ENCODE data around the gene SLC22A14. TPM values are rescaled to one million over a fixed set of nuclear protein-coding genes. Genes with fewer than 3 reads are reported as not detected.
A peak's percentile ranks its signal among the peaks of the same experiment; 100 is the strongest.

SLC22A14 gene
- total and polyA plus RNA-seq, 10 of the 15 experiments (the other 5 are each of a cell fraction or from before 2014, with no cell fraction given): not detected

GRCh38 chr3:38281895-38282686, at the start of gene SLC22A14 (continued):
- TF ChIP-seq NFYA (IDR thresholded peaks at IDR 0.05; ENCODE audit: borderline replicate concordance, low read depth, low read length) (no peak), CBX3 (IDR thresholded peaks at IDR 0.05; ENCODE audit: borderline replicate concordance, low read depth) (no peak), SRF (IDR thresholded peaks at IDR 0.05; ENCODE audit: low read depth in 2 of 2, low read length in 2 of 2) (no peak), RB1 (IDR thresholded peaks at IDR 0.05; ENCODE audit: borderline replicate concordance) (no peak), POLR2AphosphoS2 (IDR thresholded peaks at IDR 0.05; ENCODE audit: low read depth, low read length) (no peak), SMARCA5 (IDR thresholded peaks at IDR 0.05) (no peak), LARP7 (IDR thresholded peaks at IDR 0.05) (no peak)

DNA sequence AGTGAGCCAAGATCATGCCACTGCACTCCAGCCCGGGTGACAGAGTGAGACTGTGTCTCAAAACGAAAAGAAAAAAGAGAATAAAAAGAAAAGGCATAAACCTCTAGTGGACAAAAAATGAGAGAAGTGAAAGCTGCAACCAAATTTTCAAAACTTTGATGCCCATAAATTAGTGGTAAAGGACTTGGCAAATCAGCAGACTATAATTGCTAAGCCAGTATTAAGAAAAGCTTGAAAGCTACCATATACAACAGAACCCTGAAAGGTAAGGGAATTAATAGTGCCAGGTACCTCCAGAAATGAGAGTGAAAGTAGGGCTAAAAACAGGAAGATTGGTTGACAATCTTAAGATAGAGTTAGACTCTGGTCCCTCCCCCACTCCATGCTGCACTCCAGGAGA, 49.4 kb upstream of the SLC22A14 start:
- ATAC-seq (peak; percentile 66), DNase-seq (ENCODE audit: low read depth, low spot score) (peak; percentile 20), FAIRE-seq (no peak)
- ChIA-PET SMC1A (ENCODE audit: uncharacterized antibody, unreplicated experiment) (interaction anchor here (0.8 to 3.1 kb wide), 11 partner anchors 9 to 100 kb away, joined by 3 to 11 read pairs (median 5); no protein-coding TSS in a partner anchor), POLR2A (no interaction called here), CTCF (interaction anchor here (0.6 to 1.3 kb wide), 4 partner anchors 9 to 182 kb away, joined by 3 to 5 read pairs (median 4); no protein-coding TSS in a partner anchor), RAD21 (ENCODE audit: unreplicated experiment) (interaction anchor here (0.7 kb wide), 1 partner anchor 22 kb away, joined by 3 read pairs; no protein-coding TSS in a partner anchor)
- Histone ChIP-seq H3K27me3 (replicated peaks in 1 of 2; ENCODE audit: control insufficient read depth in 2 of 2, insufficient read depth in 2 of 2, low read length in 1 of 2) (no peaks in the 10 kb centered on the region), H3K4me2 (ENCODE audit: control insufficient read depth, insufficient read depth) (no peak overlapping the region), H3K4me3 (no peak overlapping the region), H3K27ac (ENCODE audit: control insufficient read depth, insufficient read depth) (no peak overlapping the region), H3K79me2 (ENCODE audit: control insufficient read depth, insufficient read depth, low read length) (no peaks in the 10 kb centered on the region), H2AFZ (ENCODE audit: control insufficient read depth, low read depth, low read length) (no peak overlapping the region), H3K9ac (ENCODE audit: control insufficient read depth, insufficient read depth, low read length) (no peak overlapping the region), H4K20me1 (ENCODE audit: control insufficient read depth, insufficient read depth) (no peaks in the 10 kb centered on the region), H3K4me1 (ENCODE audit: control insufficient read depth, insufficient read depth, low read length) (peaks cover 12% of the 10 kb centered on the region), H3K9me3 (replicated peaks; ENCODE audit: control insufficient read depth, insufficient read depth, low read length) (peaks cover 3% of the 10 kb centered on the region; the same call in 1 of the 3 replicates), H3K36me3 (ENCODE audit: control insufficient read depth in 2 of 2, insufficient read depth in 2 of 2, low read length in 1 of 2) (peaks cover 0 to 25% of the 10 kb centered on the region in 2 experiments; a peak in 3 of 4 replicates)
- in situ Hi-C loops (cut with MboI): no loop called here
- BruUV-seq (replicated peaks): no TSS peak
- intact Hi-C loops (cut with micrococcal nuclease; ENCODE audit: unreplicated experiment): no loop called here
- 0% methylated on average over 2 of the region's 2 CpGs for WGBS (ENCODE audit: insufficient coverage, insufficient replicate concordance, low lambda C conversion rate, missing lambda C conversion rate)
- no peak for TF ChIP-seq CBX3 (IDR thresholded peaks at IDR 0.05; ENCODE audit: borderline replicate concordance, low read depth)
- no peak for TF ChIP-seq ZNF217 (IDR thresholded peaks at IDR 0.05)
- TF ChIP-seq FOXM1 (IDR thresholded peaks at IDR 0.05; ENCODE audit: low read depth, low read length): no peak
- no peak for TF ChIP-seq ZZZ3 (IDR thresholded peaks at IDR 0.05; ENCODE audit: control insufficient read depth, insufficient read length, low read depth)
- TF ChIP-seq MAX (IDR thresholded peaks at IDR 0.05; ENCODE audit: low read depth, low read length): no peak
- TF ChIP-seq NBN (IDR thresholded peaks at IDR 0.05): peak; percentile 45; the same call in 1 of the 2 replicates
- TF ChIP-seq MEF2A (IDR thresholded peaks at IDR 0.05; ENCODE audit: insufficient read depth, low read depth, low read length): no peak
- TF ChIP-seq ZBED1 (IDR thresholded peaks at IDR 0.05; ENCODE audit: borderline replicate concordance): no peak
- TF ChIP-seq IKZF2 (IDR thresholded peaks at IDR 0.05): peak in 1 of 2 experiments; percentile 16; a peak in 1 of 4 replicates
- TF ChIP-seq GABPA (IDR thresholded peaks at IDR 0.05; ENCODE audit: low read depth): no peak
- TF ChIP-seq, protein P1, sequence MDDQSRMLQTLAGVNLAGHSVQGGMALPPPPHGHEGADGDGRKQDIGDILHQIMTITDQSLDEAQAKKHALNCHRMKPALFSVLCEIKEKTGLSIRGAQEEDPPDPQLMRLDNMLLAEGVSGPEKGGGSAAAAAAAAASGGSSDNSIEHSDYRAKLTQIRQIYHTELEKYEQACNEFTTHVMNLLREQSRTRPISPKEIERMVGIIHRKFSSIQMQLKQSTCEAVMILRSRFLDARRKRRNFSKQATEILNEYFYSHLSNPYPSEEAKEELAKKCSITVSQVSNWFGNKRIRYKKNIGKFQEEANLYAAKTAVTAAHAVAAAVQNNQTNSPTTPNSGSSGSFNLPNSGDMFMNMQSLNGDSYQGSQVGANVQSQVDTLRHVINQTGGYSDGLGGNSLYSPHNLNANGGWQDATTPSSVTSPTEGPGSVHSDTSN (IDR thresholded peaks at IDR 0.05; ENCODE audit: insufficient replicate concordance, low read depth, low read length): no peak
- no peak for TF ChIP-seq NFYA (IDR thresholded peaks at IDR 0.05; ENCODE audit: borderline replicate concordance, low read depth, low read length)
- no peak for TF ChIP-seq FOS (IDR thresholded peaks at IDR 0.05; ENCODE audit: borderline replicate concordance, extremely low read depth, insufficient read length)
- no peak for TF ChIP-seq NR2C1 (IDR thresholded peaks at IDR 0.05)
- no peak for TF ChIP-seq NFXL1 (IDR thresholded peaks at IDR 0.05; ENCODE audit: borderline replicate concordance)
- TF ChIP-seq SIN3A (IDR thresholded peaks at IDR 0.05; ENCODE audit: low read depth, low read length): no peak
- no peak for TF ChIP-seq ZNF384 (IDR thresholded peaks at IDR 0.05; ENCODE audit: borderline replicate concordance, low read depth, low read length)
- TF ChIP-seq TCF3 (IDR thresholded peaks at IDR 0.05; ENCODE audit: borderline replicate concordance, insufficient read depth, low read depth, low read length): no peak
